ENCODE measurements around the gene ANKMY2.
"Not testable (repeated sequence)": the region's sequence is repeated elsewhere in the genome, so short reads cannot be mapped to it uniquely, and the experiment has no call there.

Gene ANKMY2

DNA sequence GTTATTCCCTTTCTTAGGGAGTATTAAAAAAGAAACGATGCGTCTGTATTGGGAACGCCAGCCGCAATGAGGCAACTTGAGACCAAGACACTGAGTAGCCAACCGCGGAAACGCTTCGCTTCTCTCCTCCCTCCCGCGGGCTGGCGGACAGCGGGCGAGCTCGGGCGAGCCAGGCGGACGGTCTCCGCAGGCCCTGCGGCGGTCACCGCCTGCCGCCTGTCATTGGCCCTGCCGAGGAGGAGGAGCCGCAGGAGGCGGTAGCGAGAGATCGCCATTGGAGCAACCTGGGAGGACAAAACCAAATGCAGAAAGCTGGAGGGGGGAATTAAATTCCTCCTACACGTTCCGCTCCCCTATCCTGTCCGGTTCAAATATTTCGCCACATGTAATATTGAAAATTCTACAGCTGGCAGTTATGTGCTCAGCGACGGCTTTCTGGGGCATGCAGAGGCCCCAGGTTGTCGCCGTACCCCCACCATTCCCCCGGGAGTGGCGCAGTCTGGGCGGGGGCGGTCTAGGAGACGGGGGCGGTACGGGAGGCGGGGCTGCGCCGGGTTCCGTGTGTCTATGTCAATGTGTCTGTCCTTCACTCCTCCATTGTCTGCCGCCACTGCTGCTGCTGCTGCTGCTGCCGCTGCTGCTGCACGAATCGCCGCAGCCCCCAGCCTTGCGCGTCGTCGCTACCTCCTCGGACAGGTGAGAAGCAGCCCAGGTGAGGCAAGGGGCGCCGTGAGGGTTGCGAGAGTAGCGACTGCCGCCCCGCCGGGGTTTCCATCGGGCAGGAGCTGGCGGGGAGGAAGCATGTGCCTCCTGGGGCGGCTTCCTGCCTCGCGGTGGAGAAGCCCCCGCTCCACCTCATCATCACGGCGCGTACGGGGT, at the start of gene ANKMY2, which contains the start of gene BZW2:
Gene ANKMY2 (minus strand): TSS at position 162 of the 879 bp plus-strand sequence. CDS start 181 bp downstream, outside the sequence.
Gene BZW2 (plus strand): TSS at position 589 of the 879 bp plus-strand sequence. CDS start 19,263 bp downstream, outside the sequence.
- in situ Hi-C loops (cut with MboI; ENCODE audit: low sequenced_read_pairs) = no loop called here

DNA sequence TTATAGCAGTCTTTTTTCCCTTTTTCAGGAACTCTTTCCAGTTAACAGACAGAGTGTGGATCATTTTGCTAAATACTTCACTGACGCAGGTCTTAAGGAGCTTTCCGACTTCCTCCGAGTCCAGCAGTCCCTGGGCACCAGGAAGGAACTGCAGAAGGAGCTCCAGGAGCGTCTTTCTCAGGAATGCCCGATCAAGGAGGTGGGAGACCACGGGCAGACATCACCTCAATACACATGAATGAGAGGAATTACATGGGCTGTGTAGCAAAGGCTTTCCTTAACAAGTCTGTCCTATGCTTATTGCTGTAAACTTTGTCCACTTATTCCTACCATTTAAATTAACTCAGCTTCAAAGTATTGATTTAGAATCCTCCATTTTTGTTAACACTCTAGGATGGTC, 49.3 kb upstream of the ANKMY2 start:
- in situ Hi-C loops (cut with MboI; ENCODE audit: low sequenced_read_pairs) = no loop called here

DNA sequence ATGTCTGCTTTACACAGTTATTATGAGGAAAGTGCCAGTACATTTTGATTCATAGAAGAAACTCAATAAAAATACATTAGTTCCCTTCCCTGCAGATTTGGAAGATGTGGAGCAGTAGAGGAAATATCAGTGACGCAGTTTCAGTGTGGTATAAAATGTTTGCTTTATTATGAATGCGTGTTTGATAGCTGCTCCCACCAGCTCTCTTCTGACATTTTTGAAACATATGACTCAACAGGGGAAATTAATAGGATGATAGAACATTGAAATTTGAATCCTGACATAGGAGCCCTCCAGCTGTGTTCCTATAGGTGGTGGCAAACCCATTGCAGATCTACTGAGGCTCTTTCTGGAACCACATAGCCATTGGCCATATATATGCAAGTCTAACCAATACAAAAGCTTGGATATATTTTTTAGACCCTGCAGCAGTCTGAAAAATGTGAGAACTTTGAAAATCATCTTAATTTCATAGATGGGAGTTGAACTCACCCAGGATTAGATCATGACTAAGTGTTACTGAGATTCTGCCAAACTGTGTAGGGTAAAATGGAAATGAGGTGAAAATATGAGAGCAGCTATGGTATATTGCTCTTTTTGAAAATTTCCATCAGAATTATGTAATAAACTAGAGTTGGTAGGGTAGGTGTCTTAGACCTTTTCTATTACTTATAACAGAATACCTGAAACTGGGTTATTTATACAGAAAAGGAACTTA, 48.2 kb upstream of the ANKMY2 start:
- in situ Hi-C loops (cut with MboI; ENCODE audit: low sequenced_read_pairs) = no loop called here

DNA sequence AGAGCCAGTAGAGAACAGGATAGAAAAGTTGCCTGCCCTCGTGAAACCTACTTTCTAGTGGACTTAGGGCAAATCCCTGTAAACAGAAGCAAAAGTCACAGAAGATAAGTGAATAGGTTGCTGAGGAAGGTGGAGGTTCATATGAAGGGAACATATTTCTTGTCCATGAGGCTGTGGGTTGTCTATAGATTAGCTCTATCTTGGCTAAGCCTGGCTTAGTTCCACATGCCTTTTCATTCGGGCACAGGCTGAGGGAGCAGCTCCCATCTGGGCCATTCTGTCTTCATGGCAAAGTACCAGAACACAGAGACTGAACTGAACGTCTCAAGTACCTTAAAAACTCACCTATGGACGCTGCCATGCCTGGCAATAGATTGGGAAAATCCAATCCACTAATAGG, 45.7 kb upstream of the ANKMY2 start:
- in situ Hi-C loops (cut with MboI; ENCODE audit: low sequenced_read_pairs) = no loop called here

DNA sequence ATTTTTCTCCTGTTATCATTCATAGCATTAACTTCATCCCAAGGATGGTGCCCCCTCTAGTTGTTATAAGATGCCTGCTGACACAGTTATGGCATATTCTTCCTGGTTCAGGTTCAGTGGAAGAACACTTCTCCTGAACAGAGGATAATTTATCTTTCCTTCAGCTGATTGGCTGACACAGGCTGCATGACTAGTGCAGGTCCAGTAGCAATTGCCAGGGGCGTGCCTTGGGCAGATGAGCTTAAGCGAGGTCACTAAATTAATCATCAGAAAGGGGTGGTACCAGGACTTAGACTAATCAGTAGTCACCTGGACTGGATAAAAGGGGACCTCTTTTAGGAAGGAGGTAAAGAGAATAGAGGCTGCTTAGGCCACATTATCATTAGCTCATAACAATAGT, 42.7 kb upstream of the ANKMY2 start:
- in situ Hi-C loops (cut with MboI; ENCODE audit: low sequenced_read_pairs) = no loop called here

DNA sequence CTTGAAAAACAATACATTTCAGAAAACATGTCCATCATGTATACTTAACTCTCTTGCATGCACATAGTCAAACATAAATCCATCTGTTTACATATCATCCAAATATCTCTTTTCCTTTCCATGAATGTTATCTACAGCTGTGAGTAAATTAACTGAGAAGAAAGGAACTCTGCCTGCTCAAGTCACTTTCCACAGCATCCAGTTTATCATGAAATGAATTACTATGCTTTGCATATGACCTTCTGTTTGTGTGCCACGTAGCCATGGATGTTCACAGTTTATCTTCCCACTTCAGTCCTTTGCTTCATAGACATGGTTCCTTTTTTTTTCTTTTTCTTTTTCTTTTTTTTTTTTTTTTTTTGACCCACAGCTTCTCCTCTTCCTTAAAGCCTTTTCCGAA, 40.0 kb upstream of the ANKMY2 start:
- in situ Hi-C loops (cut with MboI; ENCODE audit: low sequenced_read_pairs) = no loop called here

DNA sequence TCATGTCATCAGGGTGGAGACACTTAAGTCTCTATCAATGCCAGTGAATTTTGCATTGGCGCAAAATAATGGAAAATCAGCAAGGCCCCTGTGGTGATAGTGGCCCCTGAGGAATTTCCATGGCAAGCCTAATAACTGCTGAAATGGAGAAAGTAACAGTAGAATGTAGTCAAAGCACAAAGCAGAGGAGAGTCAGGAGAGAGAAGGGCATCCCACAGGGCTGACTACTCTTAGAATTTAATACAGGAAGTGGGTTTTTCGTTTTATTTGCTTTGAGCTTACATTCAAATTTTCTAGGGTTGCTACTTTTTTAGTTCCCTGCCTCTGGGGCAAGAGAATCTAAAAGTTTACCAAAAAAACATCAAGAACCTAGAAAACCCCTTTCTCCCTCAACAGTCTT, 39.4 kb upstream of the ANKMY2 start:
- in situ Hi-C loops (cut with MboI; ENCODE audit: low sequenced_read_pairs) = no loop called here

DNA sequence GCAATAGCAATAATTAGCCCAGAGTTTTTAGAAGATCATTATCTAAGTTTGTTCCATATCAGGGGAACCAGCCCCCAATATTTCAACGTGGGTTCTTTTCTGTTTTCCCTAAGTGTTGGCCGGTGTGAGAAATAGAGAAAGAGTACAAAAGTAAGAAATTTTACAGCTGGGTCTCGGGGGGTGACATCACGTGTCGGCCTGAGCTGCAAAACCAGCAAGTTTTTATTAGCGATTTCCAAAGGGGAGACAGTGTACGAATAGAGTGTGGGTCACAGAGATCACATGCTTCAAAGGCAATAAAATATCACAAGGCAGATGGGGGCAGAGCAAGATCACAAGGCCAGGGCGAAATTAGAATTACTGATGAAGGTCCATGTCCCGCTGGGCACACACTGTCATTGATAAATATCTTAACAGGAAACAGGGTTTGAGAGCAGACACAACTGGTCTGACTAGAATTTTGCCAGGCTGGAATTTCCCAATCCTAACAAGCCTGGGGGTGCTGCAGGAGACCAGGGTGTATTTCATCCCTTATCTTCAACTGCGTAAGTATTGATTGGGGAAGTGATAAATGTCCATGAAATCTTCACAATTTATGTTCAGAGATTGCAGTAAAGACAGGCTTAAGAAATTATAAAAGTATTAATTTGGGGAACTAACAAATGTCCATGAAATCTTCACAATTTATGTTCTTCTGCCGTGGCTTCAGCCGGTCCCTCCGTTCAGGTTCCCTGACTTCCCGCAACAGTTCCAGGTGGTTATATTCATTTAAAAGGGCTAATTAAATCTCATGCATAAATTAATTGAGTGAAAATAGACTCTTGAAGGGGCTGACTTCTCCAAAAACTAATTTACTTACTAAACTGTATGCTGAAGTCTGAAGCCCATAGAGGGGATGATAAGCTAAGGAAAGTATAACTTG, 33.4 kb upstream of the ANKMY2 start:
- in situ Hi-C loops (cut with MboI; ENCODE audit: low sequenced_read_pairs) = not testable (repeated sequence)

DNA sequence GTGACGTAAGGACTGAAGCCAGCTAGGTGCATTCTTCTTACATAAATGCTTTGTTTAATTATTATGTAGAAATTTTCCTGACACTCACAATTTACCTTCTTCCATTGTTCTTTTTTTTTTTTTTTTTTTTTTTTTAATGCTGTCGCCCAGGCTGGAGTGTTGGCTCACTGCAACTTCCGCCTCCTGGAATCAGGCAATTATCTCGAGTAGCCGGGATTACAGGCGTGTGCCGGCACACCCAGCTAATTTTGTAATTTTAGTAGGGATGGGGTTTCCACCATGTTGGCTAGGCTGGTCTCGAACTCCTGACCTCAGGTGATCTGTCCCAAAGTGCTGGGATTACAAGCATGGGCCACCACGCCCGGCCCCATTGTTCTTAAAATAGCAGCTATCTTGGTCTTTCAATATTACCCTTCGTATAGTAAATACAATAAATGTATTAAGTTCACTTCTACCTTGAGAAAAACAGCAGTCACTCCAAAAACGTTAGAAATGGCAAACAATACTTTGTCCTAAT, 32.5 kb upstream of the ANKMY2 start:
- in situ Hi-C loops (cut with MboI; ENCODE audit: low sequenced_read_pairs) = no loop called here

DNA sequence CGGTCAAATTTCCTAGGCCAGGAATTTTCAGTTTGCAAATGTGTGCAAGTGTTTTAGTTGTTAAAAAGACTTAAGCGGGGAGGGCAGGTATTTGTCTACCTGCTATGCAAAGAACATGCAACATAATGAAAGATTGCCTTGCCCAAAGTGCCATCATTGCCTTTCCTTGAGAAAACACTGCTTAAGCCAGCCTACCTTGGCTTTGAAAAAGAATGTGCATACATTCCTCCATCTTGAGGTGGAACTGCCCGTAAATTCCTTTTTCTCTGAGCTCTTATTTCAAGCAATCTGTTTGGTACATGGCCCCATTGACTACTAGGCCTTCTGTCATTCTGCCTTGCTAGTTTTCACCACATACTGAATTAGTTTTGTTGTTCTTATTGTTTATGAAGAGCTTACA, 29.7 kb upstream of the ANKMY2 start:
- in situ Hi-C loops (cut with MboI; ENCODE audit: low sequenced_read_pairs) = no loop called here

DNA sequence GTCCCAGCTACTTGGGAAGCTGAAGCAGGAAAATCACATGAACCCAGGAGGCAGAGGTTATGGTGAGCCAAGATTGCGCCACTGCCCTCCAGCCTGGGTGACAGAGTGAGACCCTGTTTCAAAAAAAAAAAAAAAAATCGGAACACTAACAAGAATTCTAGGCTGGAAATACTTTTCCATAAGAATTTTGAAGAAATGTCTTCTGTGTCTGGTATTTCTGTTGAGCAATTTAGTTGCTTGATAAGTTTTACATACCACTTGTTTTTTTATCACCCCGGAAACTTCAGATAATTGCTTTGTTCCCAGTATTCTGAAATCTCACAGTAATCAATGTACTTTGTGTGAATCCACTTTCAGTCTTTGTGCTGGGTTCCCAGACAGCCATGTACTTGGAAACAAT, 26.3 kb upstream of the ANKMY2 start:
- in situ Hi-C loops (cut with MboI; ENCODE audit: low sequenced_read_pairs) = no loop called here

DNA sequence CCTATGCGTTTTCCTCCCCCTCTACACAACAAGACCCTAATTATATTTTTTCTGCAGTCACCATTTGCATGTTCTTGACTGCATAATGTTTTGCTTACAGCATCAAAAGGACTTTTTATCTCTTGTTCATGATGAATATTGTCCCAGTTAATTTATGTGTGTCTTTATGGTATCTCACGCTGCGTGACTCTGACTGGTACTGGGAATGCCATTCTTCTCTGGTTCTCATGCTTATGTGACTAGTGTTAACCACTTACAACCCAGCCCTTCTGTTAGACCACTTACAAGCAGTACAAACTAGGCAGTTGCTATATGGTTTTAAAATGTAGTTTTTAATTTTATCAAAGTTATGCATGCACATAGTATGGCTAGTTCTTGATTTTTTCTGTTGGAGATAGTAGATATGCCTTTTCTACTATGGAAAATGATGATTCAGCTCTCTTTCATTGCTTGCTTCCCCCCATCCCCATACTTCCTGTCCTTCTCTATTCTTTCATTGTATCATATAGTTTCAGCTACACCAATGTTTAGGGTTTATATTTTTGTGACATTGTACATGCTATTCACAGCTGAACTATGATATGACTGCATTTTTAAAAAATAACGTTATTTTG, 25.3 kb upstream of the ANKMY2 start:
- in situ Hi-C loops (cut with MboI; ENCODE audit: low sequenced_read_pairs) = no loop called here

DNA sequence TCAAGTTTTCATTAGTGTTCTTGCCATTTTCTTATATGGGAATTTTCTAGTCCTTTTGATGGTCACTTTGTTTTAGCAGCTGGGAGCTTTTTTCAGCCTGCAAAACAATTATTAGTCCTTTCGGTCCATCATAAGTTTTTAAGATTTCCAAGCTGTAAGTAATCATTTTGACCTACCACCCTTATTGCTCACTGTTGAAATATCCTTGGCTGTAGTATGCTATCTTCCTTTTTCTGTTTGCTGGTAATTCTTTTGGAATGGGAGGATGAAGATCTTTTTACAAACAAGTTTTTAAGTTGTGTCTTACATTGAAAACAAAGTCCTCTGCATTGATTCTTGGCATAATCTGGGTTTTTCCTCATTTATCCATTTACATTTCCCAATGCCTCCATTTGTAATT, 24.5 kb upstream of the ANKMY2 start:
- in situ Hi-C loops (cut with MboI; ENCODE audit: low sequenced_read_pairs) = no loop called here

DNA sequence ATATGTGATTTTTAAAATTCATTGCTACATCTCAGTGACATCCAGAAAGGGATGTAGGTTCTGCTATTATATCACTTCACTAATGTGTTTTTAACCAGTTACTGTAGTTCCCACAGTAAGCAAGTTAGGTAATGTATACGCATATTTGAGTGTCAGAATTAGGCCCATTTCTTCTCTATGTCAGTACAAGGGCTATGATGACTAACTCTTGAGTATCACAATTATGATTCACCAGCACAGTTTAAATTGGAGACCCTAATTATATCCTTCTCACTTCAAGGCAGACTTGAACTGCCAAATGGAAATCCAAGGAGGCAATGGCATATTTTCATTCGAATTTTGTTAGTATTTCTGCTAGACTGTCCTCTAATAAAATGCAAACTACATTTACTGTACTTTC, 24.0 kb upstream of the ANKMY2 start:
- in situ Hi-C loops (cut with MboI; ENCODE audit: low sequenced_read_pairs) = no loop called here

DNA sequence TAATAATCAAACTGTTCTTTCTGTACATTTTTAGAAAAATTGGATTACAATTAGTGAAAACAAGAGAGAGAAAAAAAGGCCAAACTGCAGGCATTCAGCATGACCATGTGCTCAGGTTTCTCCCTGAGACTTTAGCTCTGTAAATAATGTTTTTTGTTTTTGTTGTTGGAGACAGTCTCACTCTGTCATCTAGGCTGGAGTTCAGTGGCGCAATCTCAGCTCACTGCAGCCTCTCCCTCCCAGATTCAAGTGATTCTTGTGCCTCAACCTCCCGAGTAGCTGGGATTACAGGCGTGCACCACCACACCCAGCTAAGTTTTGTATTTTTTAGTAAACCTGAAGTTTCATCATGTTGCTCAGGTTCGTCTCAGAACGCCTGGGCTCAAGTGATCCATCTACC, 23.4 kb upstream of the ANKMY2 start:
- in situ Hi-C loops (cut with MboI; ENCODE audit: low sequenced_read_pairs) = no loop called here

DNA sequence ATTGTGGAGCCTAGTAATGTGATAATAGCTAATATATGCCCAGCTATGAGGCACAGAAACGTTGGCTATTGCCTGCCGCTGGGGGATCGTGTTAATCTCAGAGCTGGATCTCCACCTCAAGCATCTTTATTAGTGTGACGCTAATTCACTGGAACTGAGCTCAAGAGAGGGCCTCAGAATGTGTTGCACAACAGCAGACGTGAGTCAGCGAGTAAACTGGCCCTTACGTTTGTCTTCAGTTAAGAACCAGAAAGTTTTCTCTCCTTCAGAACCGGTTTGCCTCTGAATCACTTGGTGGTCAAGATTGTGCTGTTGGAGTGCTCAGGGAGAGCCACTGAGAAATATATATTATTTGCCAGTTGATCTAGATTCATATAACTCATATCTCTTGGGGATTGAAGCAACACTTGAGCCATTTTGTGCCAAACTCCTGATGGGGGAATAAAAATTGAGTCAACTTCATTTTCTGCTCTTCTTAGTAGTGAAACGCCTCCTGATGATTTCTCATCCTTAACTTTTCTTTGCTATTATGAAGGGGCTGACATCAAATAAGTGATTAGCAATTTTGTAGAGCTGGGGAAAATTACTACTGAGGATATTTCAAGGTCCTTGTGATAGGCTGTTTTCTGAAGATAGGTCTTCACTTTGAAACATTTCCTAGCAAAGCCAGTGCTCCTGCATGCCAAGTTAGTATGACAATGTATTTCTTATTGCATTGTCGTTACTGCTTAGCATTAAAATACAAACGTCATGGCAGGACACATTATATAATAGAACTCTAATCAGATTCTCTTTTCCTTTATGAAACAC, 22.7 kb upstream of the ANKMY2 start:
- in situ Hi-C loops (cut with MboI; ENCODE audit: low sequenced_read_pairs) = no loop called here

DNA sequence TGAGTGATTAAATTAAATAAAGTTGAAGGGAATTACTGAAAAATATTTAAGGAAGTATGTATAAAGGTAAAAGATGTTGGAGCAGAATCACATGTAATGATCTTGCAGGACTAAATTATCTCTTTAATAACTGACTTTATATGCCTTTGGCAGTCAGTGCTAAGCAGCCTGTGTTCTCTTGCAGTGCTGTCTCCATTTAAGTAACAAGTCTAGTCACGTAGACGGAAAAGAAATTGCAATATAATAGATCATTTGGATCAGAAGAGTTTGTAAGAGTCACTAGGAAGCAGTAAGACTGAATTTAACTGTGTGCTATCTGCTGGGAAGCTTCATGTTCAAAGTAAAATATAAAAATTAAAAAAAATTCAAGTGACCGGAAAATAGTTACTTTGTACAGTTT, 21.8 kb upstream of the ANKMY2 start:
- in situ Hi-C loops (cut with MboI; ENCODE audit: low sequenced_read_pairs) = no loop called here

DNA sequence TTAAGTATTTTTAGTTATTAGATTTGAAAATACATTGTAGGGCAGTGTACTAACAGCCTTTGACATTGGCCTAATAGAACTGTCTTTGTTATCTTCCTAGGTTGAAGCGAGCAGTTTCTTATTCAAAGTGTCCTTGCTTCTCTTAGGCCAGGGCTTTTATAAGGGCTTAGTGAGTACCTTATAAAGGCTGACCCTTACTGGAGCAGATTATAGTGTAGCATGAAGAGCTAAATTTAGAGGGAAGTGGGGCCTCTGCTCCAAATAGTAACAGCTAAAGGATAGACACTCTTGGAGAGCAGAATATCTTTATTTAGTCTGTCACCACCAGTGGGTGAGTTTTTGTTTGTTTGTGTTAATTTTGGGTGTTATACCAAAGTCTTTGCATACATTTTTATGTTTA, 16.4 kb upstream of the ANKMY2 start:
- in situ Hi-C loops (cut with MboI; ENCODE audit: low sequenced_read_pairs) = no loop called here

DNA sequence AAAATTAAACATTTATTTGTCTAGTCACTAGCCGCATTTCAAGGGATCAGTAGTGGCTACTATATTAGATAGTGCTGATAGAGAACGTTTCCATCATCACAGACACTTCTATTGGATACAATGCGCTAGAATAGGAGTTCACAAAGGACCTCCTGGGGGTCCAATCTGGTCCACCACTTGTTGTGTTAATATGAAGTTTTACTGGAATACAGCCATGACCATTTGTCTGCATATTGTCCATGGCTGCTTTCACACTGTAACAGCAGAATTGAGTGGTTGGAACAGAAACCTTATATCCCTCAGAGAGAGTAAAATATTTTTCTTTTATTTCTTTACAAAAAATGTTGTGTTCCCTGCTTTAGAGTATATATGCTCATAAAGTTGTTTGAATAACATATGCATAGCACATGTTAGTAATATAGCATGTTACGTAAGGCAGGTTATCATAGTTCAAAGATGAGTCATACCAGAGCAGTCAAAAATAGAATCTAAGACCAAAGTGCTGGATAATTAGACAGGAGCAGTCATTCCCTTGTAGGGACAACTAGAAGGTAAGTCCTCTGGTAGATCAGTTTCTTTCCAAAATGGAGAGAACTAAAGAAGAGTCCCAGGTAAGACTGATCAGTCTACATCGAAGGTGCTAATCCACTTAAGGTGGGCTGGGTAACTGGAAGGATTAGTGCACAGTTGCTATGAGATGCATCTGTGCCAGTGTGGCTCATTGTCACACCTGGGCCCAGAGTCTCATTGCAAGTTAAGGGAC, 15.3 kb upstream of the ANKMY2 start:
- in situ Hi-C loops (cut with MboI; ENCODE audit: low sequenced_read_pairs) = no loop called here
